Liver (tissue), 3 donors: ENCODE measurements around the gene EEF2K.

Experiments
- FOXA1 ChIP-seq: IDR thresholded peaks from 2 replicates; pipeline ENCODE4 v1.6.1; 2016; ENCODE audit warnings: antibody characterized with exemption
- HNF4G ChIP-seq: IDR thresholded peaks from 2 replicates; pipeline ENCODE4 v1.6.1; 2016; ENCODE audit warnings: antibody characterized with exemption
- JUND ChIP-seq, 2 donors: IDR thresholded peaks; 2 replicates each; pipeline ENCODE4 v1.6.1; 2016; ENCODE audit warnings: antibody characterized with exemption in 2 of 2
- SP1 ChIP-seq: IDR thresholded peaks from 2 replicates; pipeline ENCODE4 v1.6.1; 2018; ENCODE audit warnings: antibody characterized with exemption, mild to moderate bottlenecking
- TAF1 ChIP-seq: conservative IDR thresholded peaks from 2 replicates; pipeline ENCODE4 v1.6.1; 2016; ENCODE audit warnings: antibody characterized with exemption, mild to moderate bottlenecking
- YY1 ChIP-seq: IDR thresholded peaks from 2 replicates; pipeline ENCODE4 v1.6.1; 2016; ENCODE audit warnings: antibody characterized with exemption, mild to moderate bottlenecking
- TF ChIP-seq, protein P1 (sequence below): fragments of 150-350 bp; IDR thresholded peaks from 2 replicates; pipeline ENCODE4 v1.5.1; 2017; ENCODE audit warnings: improper control_type of control experiment, low read depth, low read length; ENCODE audit not compliant: missing input control
- TF ChIP-seq, protein P2 (sequence below): IDR thresholded peaks from 2 replicates; pipeline ENCODE4 v1.6.1; 2016; ENCODE audit warnings: antibody characterized with exemption, mild to moderate bottlenecking
- TF ChIP-seq, protein P3 (sequence below): IDR thresholded peaks from 2 replicates; pipeline ENCODE4 v1.6.1; 2016; ENCODE audit warnings: antibody characterized with exemption
- TF ChIP-seq, protein P4 (sequence below): IDR thresholded peaks from 2 replicates; pipeline ENCODE4 v1.6.1; 2016; ENCODE audit warnings: antibody characterized with exemption
- donor health status: healthy.
- donor health status: healthy.

DNA sequence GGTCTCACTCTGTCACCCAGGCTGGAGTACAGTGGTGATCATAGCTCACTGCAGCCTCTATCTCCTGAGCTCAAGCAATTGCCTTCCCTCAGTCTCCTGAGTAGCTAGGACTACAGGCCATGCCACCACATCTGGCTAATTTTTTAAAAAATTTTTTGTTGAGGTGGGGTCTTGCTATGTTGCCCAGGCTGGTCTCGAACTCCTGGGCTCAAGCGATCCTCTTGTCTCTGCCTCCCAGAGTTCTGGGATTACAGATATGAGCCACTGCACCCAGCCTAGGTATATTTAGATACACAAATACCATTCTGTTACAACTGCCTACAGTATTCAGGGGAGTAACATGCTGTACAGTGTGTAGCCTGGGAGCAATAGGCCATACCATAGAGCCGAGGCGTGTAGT, 105.4 kb downstream of the EEF2K start:
- TF ChIP-seq SP1 = no peak
- TF ChIP-seq, protein P1, sequence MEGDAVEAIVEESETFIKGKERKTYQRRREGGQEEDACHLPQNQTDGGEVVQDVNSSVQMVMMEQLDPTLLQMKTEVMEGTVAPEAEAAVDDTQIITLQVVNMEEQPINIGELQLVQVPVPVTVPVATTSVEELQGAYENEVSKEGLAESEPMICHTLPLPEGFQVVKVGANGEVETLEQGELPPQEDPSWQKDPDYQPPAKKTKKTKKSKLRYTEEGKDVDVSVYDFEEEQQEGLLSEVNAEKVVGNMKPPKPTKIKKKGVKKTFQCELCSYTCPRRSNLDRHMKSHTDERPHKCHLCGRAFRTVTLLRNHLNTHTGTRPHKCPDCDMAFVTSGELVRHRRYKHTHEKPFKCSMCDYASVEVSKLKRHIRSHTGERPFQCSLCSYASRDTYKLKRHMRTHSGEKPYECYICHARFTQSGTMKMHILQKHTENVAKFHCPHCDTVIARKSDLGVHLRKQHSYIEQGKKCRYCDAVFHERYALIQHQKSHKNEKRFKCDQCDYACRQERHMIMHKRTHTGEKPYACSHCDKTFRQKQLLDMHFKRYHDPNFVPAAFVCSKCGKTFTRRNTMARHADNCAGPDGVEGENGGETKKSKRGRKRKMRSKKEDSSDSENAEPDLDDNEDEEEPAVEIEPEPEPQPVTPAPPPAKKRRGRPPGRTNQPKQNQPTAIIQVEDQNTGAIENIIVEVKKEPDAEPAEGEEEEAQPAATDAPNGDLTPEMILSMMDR = no peak
- TF ChIP-seq, protein P2, sequence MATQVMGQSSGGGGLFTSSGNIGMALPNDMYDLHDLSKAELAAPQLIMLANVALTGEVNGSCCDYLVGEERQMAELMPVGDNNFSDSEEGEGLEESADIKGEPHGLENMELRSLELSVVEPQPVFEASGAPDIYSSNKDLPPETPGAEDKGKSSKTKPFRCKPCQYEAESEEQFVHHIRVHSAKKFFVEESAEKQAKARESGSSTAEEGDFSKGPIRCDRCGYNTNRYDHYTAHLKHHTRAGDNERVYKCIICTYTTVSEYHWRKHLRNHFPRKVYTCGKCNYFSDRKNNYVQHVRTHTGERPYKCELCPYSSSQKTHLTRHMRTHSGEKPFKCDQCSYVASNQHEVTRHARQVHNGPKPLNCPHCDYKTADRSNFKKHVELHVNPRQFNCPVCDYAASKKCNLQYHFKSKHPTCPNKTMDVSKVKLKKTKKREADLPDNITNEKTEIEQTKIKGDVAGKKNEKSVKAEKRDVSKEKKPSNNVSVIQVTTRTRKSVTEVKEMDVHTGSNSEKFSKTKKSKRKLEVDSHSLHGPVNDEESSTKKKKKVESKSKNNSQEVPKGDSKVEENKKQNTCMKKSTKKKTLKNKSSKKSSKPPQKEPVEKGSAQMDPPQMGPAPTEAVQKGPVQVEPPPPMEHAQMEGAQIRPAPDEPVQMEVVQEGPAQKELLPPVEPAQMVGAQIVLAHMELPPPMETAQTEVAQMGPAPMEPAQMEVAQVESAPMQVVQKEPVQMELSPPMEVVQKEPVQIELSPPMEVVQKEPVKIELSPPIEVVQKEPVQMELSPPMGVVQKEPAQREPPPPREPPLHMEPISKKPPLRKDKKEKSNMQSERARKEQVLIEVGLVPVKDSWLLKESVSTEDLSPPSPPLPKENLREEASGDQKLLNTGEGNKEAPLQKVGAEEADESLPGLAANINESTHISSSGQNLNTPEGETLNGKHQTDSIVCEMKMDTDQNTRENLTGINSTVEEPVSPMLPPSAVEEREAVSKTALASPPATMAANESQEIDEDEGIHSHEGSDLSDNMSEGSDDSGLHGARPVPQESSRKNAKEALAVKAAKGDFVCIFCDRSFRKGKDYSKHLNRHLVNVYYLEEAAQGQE = no peak
- no peak for TF ChIP-seq HNF4G
- TF ChIP-seq, protein P3, sequence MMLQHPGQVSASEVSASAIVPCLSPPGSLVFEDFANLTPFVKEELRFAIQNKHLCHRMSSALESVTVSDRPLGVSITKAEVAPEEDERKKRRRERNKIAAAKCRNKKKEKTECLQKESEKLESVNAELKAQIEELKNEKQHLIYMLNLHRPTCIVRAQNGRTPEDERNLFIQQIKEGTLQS = no peak
- no peak for TF ChIP-seq TAF1
- TF ChIP-seq, protein P4, sequence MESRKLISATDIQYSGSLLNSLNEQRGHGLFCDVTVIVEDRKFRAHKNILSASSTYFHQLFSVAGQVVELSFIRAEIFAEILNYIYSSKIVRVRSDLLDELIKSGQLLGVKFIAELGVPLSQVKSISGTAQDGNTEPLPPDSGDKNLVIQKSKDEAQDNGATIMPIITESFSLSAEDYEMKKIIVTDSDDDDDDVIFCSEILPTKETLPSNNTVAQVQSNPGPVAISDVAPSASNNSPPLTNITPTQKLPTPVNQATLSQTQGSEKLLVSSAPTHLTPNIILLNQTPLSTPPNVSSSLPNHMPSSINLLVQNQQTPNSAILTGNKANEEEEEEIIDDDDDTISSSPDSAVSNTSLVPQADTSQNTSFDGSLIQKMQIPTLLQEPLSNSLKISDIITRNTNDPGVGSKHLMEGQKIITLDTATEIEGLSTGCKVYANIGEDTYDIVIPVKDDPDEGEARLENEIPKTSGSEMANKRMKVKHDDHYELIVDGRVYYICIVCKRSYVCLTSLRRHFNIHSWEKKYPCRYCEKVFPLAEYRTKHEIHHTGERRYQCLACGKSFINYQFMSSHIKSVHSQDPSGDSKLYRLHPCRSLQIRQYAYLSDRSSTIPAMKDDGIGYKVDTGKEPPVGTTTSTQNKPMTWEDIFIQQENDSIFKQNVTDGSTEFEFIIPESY = no peak
- TF ChIP-seq YY1 = no peak
- TF ChIP-seq JUND (IDR thresholded peaks at IDR 0.05) = no peak
- TF ChIP-seq FOXA1 = no peak
